ENCODE results near the gene ABI1.

DNA sequence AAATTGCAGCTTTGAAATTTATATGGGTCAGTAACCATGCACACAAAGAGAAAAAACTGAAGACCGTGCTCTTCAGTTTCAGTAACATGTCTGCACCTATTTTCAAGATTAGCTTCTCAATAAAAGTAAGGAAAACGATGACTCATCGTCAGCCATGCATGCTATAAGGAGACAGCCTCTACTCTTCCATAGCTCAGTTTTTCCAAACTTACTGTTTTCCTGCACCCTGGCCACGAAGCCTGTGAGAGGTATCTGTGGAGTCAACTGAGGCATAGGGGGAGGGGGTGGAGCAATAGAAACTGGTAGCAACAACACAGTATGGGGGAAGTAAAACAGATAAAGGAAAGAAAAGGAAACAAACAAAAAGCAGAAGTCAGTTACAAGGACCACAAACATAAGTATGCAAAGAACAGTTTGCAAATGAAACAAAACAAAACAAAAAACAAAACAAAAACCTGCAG is 105.3 kb downstream of the ABI1 start:
- TF ChIP-seq EZH2 (IDR thresholded peaks at IDR 0.05; ENCODE audit: borderline replicate concordance, insufficient read depth, low read depth, low read length, poor library complexity, severe bottlenecking) = no peak
- TF ChIP-seq, protein P1, sequence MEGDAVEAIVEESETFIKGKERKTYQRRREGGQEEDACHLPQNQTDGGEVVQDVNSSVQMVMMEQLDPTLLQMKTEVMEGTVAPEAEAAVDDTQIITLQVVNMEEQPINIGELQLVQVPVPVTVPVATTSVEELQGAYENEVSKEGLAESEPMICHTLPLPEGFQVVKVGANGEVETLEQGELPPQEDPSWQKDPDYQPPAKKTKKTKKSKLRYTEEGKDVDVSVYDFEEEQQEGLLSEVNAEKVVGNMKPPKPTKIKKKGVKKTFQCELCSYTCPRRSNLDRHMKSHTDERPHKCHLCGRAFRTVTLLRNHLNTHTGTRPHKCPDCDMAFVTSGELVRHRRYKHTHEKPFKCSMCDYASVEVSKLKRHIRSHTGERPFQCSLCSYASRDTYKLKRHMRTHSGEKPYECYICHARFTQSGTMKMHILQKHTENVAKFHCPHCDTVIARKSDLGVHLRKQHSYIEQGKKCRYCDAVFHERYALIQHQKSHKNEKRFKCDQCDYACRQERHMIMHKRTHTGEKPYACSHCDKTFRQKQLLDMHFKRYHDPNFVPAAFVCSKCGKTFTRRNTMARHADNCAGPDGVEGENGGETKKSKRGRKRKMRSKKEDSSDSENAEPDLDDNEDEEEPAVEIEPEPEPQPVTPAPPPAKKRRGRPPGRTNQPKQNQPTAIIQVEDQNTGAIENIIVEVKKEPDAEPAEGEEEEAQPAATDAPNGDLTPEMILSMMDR (IDR thresholded peaks at IDR 0.05) = no peak

Measured in B cell (primary cell).